ENCODE measurements around the gene RFX6.

RFX6 gene

DNA sequence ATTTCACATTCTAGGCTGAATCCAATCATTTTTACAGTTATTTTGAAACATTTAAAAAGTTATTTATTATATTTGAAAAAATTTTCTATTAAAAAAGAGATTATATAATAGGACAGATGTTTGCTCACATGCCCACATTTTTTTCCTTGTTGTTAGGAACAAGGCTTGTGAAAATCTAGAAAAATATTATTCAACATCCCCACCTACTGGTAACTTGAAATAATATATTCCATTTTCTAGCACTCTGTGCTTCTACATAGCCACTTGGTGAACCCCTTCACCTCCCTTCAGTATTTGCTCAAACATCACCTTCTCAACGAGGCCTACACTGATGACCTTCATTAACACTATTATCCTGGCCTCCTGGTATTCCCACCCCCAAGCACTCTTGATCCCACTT is 29.8 kb upstream of the RFX6 start:
- H3K27ac ChIP-seq (ENCODE audit: low read depth, low read length), result no peak overlapping the region
- H3K79me2 ChIP-seq (ENCODE audit: insufficient read depth, low read length), result no peaks in the 10 kb centered on the region
- TF ChIP-seq, protein P1, sequence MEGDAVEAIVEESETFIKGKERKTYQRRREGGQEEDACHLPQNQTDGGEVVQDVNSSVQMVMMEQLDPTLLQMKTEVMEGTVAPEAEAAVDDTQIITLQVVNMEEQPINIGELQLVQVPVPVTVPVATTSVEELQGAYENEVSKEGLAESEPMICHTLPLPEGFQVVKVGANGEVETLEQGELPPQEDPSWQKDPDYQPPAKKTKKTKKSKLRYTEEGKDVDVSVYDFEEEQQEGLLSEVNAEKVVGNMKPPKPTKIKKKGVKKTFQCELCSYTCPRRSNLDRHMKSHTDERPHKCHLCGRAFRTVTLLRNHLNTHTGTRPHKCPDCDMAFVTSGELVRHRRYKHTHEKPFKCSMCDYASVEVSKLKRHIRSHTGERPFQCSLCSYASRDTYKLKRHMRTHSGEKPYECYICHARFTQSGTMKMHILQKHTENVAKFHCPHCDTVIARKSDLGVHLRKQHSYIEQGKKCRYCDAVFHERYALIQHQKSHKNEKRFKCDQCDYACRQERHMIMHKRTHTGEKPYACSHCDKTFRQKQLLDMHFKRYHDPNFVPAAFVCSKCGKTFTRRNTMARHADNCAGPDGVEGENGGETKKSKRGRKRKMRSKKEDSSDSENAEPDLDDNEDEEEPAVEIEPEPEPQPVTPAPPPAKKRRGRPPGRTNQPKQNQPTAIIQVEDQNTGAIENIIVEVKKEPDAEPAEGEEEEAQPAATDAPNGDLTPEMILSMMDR (IDR thresholded peaks at IDR 0.05; ENCODE audit: insufficient read depth, low read length, poor library complexity, severe bottlenecking), result no peak
- TF ChIP-seq EZH2phosphoT487 (conservative IDR thresholded peaks at IDR 0.05; ENCODE audit: low read length), result no peak
- no peaks in the 10 kb centered on the region for H4K20me1 ChIP-seq (ENCODE audit: low read depth, low read length)
- H3K9ac ChIP-seq (ENCODE audit: low read length), result no peak overlapping the region
- no peaks in the 10 kb centered on the region for H3K36me3 ChIP-seq (ENCODE audit: low read length)
- no peaks in the 10 kb centered on the region for H3K27me3 ChIP-seq (ENCODE audit: low read length)
- H3F3A ChIP-seq (ENCODE audit: insufficient read depth), result no peaks in the 10 kb centered on the region
- no peak overlapping the region for H3K4me2 ChIP-seq (ENCODE audit: low read depth, low read length, poor library complexity, severe bottlenecking)
- H3K9me3 ChIP-seq (ENCODE audit: insufficient read depth, low read length), result no peaks in the 10 kb centered on the region
- H3K4me3 ChIP-seq (ENCODE audit: insufficient read depth, low read length, poor library complexity, severe bottlenecking), result no peak overlapping the region
- no peak overlapping the region for H2AFZ ChIP-seq (ENCODE audit: low read depth, low read length, severe bottlenecking)
- H3K9me2 ChIP-seq (replicated peaks; ENCODE audit: insufficient read depth, low read length), result no peaks in the 10 kb centered on the region

DNA sequence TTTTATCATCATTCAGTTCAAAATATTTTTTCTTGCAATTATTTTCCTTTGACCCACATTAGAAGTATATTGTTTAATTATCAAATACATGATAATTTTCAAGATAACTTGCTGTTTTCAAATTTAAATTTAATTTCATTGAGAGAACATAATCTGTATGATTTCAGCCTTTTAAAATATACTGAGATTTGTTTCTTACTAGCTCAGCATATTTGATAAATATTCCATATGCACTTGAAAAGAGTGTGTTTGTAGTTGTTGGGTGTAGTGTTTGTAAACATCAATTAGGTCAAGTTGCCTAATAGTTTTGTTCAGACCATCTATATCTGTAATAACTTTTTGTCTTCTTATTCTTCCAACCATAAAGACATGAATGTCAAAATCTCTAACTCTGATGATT is 19.0 kb upstream of the RFX6 start:
- H3F3A ChIP-seq (ENCODE audit: insufficient read depth), result no peaks in the 10 kb centered on the region
- H3K27ac ChIP-seq (ENCODE audit: low read depth, low read length), result no peak overlapping the region
- no peaks in the 10 kb centered on the region for H4K20me1 ChIP-seq (ENCODE audit: low read depth, low read length)
- H3K27me3 ChIP-seq (ENCODE audit: low read length), result no peaks in the 10 kb centered on the region
- no peak overlapping the region for H2AFZ ChIP-seq (ENCODE audit: low read depth, low read length, severe bottlenecking)
- no peaks in the 10 kb centered on the region for H3K9me2 ChIP-seq (replicated peaks; ENCODE audit: insufficient read depth, low read length)
- H3K4me2 ChIP-seq (ENCODE audit: low read depth, low read length, poor library complexity, severe bottlenecking), result no peak overlapping the region
- H3K9me3 ChIP-seq (ENCODE audit: insufficient read depth, low read length), result peaks cover 6% of the 10 kb centered on the region; the same call in 1 of the 2 replicates
- no peak overlapping the region for H3K9ac ChIP-seq (ENCODE audit: low read length)
- H3K36me3 ChIP-seq (ENCODE audit: low read length), result no peaks in the 10 kb centered on the region
- TF ChIP-seq, protein P1 (IDR thresholded peaks at IDR 0.05; ENCODE audit: insufficient read depth, low read length, poor library complexity, severe bottlenecking), result no peak
- TF ChIP-seq EZH2phosphoT487 (conservative IDR thresholded peaks at IDR 0.05; ENCODE audit: low read length), result no peak
- no peak overlapping the region for H3K4me3 ChIP-seq (ENCODE audit: insufficient read depth, low read length, poor library complexity, severe bottlenecking)
- no peaks in the 10 kb centered on the region for H3K79me2 ChIP-seq (ENCODE audit: insufficient read depth, low read length)

DNA sequence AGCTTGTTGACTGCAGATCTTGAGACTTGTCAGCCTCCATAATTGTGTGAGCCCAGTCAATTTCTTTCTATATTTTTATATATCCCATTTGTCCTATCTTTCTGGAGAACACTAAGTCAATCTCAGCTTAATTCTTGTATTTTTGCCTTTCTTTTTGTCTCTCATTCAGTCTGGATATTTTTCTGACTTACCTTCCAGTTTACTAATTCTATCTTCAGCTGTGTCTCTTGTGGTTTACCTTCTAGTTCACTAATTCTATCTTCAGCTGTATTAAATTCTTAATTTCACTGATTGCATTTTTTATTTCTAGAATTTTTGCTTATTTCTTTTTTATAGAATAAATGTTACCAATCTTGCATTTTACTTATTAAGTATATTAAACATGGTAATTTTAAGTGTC is 17.8 kb upstream of the RFX6 start:
- Histone ChIP-seq H3K9me2 (replicated peaks; ENCODE audit: insufficient read depth, low read length) (no peaks in the 10 kb centered on the region), H3K4me3 (ENCODE audit: insufficient read depth, low read length, poor library complexity, severe bottlenecking) (no peak overlapping the region), H3K4me2 (ENCODE audit: low read depth, low read length, poor library complexity, severe bottlenecking) (no peak overlapping the region), H3K79me2 (ENCODE audit: insufficient read depth, low read length) (no peaks in the 10 kb centered on the region), H3K27me3 (ENCODE audit: low read length) (no peaks in the 10 kb centered on the region), H4K20me1 (ENCODE audit: low read depth, low read length) (no peaks in the 10 kb centered on the region), H3F3A (ENCODE audit: insufficient read depth) (no peaks in the 10 kb centered on the region), H2AFZ (ENCODE audit: low read depth, low read length, severe bottlenecking) (no peak overlapping the region), H3K9me3 (ENCODE audit: insufficient read depth, low read length) (peaks cover 6% of the 10 kb centered on the region; the same call in 1 of the 2 replicates), H3K36me3 (ENCODE audit: low read length) (no peaks in the 10 kb centered on the region), H3K9ac (ENCODE audit: low read length) (no peak overlapping the region), H3K27ac (ENCODE audit: low read depth, low read length) (no peak overlapping the region)
- TF ChIP-seq EZH2phosphoT487 (conservative IDR thresholded peaks at IDR 0.05; ENCODE audit: low read length), result no peak
- TF ChIP-seq, protein P1 (IDR thresholded peaks at IDR 0.05; ENCODE audit: insufficient read depth, low read length, poor library complexity, severe bottlenecking), result no peak

Data from SU-DHL-6 (cell line).